Stimulated activated CD8-positive, alpha-beta memory T cell treated with anti-CD3 and anti-CD28 coated beads, Interleukin-12 subunit alpha, Interleukin-12 subunit beta, amount 100 ng/mL, for 1 hour (primary cell): ENCODE data around the gene DICER1.
A peak's percentile ranks its signal among the peaks of the same experiment; 100 is the strongest.
"Not testable (repeated sequence)": the region's sequence is repeated elsewhere in the genome, so short reads cannot be mapped to it uniquely, and the experiment has no call there.

ENCODE experiments used
- DNase-seq: peaks from one replicate; pipeline ENCODE4 v3.0.0-alpha.2; 2020; ENCODE audit warnings: low read depth

Gene DICER1, protein sequence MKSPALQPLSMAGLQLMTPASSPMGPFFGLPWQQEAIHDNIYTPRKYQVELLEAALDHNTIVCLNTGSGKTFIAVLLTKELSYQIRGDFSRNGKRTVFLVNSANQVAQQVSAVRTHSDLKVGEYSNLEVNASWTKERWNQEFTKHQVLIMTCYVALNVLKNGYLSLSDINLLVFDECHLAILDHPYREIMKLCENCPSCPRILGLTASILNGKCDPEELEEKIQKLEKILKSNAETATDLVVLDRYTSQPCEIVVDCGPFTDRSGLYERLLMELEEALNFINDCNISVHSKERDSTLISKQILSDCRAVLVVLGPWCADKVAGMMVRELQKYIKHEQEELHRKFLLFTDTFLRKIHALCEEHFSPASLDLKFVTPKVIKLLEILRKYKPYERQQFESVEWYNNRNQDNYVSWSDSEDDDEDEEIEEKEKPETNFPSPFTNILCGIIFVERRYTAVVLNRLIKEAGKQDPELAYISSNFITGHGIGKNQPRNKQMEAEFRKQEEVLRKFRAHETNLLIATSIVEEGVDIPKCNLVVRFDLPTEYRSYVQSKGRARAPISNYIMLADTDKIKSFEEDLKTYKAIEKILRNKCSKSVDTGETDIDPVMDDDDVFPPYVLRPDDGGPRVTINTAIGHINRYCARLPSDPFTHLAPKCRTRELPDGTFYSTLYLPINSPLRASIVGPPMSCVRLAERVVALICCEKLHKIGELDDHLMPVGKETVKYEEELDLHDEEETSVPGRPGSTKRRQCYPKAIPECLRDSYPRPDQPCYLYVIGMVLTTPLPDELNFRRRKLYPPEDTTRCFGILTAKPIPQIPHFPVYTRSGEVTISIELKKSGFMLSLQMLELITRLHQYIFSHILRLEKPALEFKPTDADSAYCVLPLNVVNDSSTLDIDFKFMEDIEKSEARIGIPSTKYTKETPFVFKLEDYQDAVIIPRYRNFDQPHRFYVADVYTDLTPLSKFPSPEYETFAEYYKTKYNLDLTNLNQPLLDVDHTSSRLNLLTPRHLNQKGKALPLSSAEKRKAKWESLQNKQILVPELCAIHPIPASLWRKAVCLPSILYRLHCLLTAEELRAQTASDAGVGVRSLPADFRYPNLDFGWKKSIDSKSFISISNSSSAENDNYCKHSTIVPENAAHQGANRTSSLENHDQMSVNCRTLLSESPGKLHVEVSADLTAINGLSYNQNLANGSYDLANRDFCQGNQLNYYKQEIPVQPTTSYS (N-terminal part only)

GRCh38 chr14:95157327-95158189 is at the start of gene DICER1:
Gene DICER1, minus strand, starts transcription at chr14:95157529. Its CDS starts 24,071 bp downstream, at chr14:95133458.
- peak; percentile 93 for DNase-seq

DNA sequence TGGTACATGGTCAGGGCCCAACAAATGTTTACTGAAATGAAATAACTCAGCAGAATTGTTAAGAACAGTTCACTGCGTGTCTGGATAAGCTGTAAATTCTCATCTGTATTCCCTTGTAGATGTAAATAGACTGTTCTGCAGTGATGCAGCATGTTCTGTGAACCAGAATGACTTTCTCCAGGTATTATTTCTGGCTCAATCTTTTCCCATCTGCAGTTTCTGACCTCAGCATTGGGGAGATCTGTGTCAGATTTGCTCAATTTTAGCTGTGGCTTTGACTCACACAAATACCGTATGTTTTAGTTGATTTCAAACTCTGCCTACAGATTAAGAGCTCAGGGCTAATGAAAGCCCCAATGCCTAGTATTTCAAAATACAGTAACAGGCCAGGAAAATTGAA is 49.2 kb upstream of the DICER1 start:
- no peak for DNase-seq

- no peak for DNase-seq
Measured at GRCh38 chr14:95204705-95205104, 47.4 kb upstream of the DICER1 start.

DNA sequence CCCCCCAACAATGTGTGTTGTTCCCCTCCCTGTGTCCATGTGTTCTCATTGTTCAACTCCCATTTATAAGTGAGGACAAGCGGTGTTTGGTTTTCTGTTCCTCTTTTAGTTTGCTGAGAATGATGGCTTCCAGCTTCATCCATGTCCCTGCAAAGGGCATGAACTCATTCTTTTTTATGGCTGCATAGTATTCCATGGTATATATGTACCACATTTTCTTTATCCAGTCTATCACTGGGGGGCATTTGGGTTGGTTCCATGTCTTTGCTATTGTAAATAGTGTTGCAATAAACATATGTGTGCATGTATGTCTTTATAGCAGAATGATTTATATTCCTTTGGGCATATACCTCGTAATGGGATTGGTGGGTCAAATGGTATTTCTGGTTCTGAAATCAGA is 44.4 kb upstream of the DICER1 start:
- DNase-seq: not testable (repeated sequence)

GRCh38 chr14:95200404-95200803 is 43.1 kb upstream of the DICER1 start:
- DNase-seq: no peak

DNA sequence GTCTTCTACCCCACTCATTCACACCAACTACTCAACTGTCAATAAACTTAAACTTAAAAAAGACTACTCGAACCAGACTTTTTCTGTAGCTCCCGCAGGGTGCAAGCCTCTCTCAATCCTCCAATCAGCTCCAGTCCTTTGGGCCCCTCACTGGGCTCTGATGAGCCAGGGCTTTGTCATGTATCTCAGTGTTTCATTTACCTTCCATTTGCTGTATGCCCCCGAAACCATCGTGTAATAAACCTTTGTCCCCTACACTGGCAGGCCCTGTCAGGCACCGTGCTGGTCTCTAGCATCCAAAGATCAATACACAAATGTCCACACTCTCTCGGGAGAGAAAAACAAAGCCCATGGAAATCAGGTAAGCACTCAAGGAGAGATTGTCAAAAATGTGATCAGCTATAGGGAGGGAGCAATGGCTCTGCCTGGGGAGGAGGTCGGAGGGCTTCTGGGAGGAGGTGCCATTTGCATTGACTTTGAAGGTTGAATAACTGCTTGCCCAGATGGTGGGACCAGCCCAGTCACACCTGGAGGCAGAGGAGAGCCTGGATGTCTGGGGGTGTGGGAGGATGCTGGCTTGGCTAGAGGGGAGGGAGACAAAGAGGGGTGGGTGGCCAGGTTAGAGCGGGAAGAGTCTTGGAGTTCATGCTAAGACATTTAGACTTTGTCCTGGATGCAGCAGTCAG is 42.1 kb upstream of the DICER1 start:
- no peak for DNase-seq

GRCh38 chr14:95198320-95198719 is 41.0 kb upstream of the DICER1 start:
- no peak for DNase-seq

- no peak for DNase-seq
Measured at GRCh38 chr14:95197551-95197950, 40.2 kb upstream of the DICER1 start.

- DNase-seq: no peak
Measured at GRCh38 chr14:95196826-95197545, 39.7 kb upstream of the DICER1 start.

- DNase-seq: no peak
Measured at GRCh38 chr14:95196268-95196667, 38.9 kb upstream of the DICER1 start.

DNA sequence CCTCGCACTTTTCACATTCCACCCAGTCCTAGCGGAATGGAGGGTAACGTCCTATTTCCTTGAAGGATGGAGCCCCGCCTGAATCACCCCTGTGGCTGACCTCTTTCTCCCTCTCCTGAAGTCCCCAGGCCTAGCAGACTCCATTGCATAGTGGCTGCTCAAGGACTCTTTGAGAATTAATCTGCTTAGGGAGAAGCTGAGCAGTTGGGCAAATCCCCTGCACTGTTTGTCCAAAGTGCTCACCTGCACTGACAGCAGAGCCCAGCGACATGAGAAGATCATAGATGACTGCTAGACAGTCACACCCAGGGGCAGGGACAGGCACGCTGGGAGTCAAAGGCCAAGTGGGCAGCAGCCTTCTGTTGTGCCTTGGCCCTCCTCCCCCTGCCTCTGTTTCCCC is 37.7 kb upstream of the DICER1 start:
- DNase-seq: no peak

DNA sequence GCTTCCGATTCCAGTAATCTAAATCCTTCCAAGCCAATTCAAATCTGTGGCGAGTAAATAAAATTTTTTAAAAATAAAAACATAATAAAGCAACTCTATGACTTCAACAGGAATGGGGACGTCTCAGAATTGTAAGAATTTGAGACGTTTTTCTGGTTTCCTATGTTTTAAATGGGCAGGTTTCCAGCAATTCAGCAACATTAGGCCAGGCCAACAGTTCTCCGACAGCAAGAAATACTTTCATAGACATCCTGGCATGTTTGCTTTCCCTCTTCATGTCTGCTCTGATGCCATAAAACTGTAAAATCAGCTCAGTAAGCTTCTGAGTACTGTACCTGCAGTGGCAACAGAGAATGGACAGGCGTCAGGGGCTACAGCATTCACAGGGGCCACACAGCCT is 35.8 kb upstream of the DICER1 start:
- DNase-seq: no peak

DNA sequence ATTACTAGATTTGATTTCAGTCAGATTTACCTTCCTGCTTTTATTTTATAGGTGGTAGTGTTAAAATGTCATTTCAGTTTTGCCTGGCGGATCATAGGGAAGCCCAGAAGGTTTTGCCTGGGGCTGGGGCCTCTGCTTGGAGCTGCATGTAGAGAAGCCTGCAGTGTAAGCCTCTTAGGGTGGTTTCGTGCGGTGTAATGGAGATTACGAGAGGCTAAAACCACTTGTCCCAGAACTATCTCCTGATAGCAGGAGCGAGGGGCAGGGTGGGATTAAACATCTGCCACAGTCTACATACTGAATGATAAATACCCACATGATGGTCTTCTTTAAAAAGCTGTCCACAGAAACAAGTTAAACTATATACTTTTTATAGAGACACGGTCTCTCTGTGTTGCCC is 35.0 kb upstream of the DICER1 start:
- DNase-seq: no peak

- no peak for DNase-seq
Measured at GRCh38 chr14:95191445-95192199, 34.3 kb upstream of the DICER1 start.

DNA sequence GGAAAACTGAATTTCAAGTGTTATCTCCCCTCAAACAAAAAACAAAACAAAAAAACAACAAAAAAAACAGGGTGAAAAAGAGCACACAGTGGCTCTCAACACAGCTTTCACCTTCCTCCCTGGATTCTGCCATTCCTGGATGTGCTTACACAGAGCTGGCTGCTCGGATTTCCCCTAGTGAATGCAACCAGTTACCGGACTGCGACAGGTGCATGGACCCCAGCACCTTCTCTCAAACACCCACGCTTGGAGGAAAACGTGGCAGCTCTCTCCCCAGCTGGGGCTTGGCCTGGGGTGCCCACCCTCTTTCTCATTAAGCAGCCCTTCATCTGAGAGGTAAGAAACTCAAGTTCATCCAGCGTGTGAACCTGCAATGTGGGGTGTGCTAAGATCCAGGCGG is 33.5 kb upstream of the DICER1 start:
- DNase-seq: no peak

GRCh38 chr14:95190346-95190840 is 33.1 kb upstream of the DICER1 start:
- DNase-seq: no peak

GRCh38 chr14:95189367-95190132 is 32.2 kb upstream of the DICER1 start:
- DNase-seq: no peak

DNA sequence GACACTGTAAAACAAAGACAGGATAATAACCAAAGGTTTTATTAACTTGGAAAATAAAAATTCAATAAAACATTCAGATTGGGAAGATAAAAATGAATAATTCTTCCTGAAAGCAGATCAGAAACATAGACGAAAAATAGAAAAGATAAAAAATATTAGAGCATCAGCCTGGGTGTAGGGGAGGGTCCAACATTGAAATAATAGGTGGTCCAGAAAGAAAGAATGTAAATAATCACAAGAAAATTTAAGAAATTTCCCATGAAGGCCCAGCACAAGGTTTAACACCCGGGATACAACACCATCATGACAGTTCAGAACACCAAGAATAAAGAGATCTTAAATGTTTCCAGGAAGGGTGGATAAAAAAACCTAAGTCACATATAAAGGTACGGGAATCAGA is 31.1 kb upstream of the DICER1 start:
- DNase-seq: no peak
